ENCODE data around the gene MRPS5. TPM values are rescaled to one million over a fixed set of nuclear protein-coding genes. Genes with fewer than 3 reads are reported as not detected.

Gene MRPS5
- total RNA-seq, 2 donors from 2014 or later, result 57.9 to 59.0 TPM

DNA sequence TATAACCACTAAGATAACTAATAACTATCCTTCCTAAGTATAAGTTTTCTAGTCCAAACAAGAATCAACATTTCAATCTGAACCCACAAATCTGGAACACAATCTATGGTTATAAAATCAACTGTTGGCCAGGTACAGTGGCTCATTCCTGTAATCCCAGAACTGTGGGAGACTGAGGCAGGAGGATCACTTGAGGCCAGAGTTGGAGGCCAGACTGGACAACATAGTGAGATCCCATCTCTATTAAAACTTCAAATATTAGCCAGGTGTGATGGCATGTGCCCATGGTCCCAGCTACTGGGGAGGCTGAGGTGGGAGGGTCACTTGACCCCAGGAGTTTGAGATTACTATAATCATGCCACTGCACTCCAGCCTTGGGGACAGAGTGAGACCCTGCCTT, 11.2 kb downstream of the MRPS5 start:
- Mint-ChIP-seq H3K4me3 (no peak overlapping the region), H3K4me1 (no peaks in the 10 kb centered on the region), H3K27ac (no peak overlapping the region), H3K36me3 (ENCODE audit: low read depth) (peaks cover 75% of the 10 kb centered on the region), H3K27me3 (ENCODE audit: insufficient read depth) (no peaks in the 10 kb centered on the region), H3K9me3 (no peaks in the 10 kb centered on the region)
- Histone ChIP-seq H3K9ac (ENCODE audit: extremely low read depth, low read length, poor library complexity, severe bottlenecking) (no peak overlapping the region), H3K4me1 (ENCODE audit: control insufficient read depth, insufficient read depth, low read length) (no peaks in the 10 kb centered on the region), H3K27ac (ENCODE audit: low read depth, low read length) (no peak overlapping the region), H3K9me3 (ENCODE audit: control insufficient read depth, low read length) (no peaks in the 10 kb centered on the region), H3K27me3 (ENCODE audit: control insufficient read depth, insufficient read depth, low read length, poor library complexity, severe bottlenecking) (no peaks in the 10 kb centered on the region), H3K36me3 (ENCODE audit: control insufficient read depth, insufficient read depth, low read length) (peaks cover 79% of the 10 kb centered on the region), H3K4me3 (ENCODE audit: low read length) (no peak overlapping the region)
- TF ChIP-seq, protein P1, sequence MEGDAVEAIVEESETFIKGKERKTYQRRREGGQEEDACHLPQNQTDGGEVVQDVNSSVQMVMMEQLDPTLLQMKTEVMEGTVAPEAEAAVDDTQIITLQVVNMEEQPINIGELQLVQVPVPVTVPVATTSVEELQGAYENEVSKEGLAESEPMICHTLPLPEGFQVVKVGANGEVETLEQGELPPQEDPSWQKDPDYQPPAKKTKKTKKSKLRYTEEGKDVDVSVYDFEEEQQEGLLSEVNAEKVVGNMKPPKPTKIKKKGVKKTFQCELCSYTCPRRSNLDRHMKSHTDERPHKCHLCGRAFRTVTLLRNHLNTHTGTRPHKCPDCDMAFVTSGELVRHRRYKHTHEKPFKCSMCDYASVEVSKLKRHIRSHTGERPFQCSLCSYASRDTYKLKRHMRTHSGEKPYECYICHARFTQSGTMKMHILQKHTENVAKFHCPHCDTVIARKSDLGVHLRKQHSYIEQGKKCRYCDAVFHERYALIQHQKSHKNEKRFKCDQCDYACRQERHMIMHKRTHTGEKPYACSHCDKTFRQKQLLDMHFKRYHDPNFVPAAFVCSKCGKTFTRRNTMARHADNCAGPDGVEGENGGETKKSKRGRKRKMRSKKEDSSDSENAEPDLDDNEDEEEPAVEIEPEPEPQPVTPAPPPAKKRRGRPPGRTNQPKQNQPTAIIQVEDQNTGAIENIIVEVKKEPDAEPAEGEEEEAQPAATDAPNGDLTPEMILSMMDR (conservative IDR thresholded peaks at IDR 0.05), result no peak
- DNase-seq, result no peak

DNA sequence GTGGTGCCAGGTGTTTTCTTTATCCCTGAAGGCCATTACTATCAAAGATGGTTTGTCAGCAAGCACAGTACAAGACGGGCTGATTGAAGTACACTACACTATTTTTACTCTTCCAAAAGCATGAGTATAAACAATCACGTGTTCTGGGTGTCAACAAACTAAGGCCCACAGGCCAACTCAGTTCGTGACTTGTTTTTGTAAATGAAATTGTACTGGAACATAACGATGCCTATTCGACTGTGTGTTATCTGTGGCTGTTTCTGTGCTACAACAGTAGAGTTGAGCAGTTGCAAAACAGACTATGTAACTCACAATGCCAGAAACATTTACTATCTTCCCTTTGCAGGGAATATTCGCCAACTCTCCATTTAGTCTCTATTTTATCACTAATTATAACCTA, 12.3 kb downstream of the MRPS5 start:
- no peaks in the 10 kb centered on the region for H3K4me1 ChIP-seq (ENCODE audit: control insufficient read depth, insufficient read depth, low read length)
- TF ChIP-seq, protein P1 (conservative IDR thresholded peaks at IDR 0.05), result no peak
- H3K4me1 Mint-ChIP-seq, result no peaks in the 10 kb centered on the region
- H3K27ac Mint-ChIP-seq, result no peak overlapping the region
- H3K9me3 Mint-ChIP-seq, result no peaks in the 10 kb centered on the region
- peaks cover 79% of the 10 kb centered on the region for H3K36me3 ChIP-seq (ENCODE audit: control insufficient read depth, insufficient read depth, low read length)
- H3K4me3 Mint-ChIP-seq, result no peak overlapping the region
- H3K27ac ChIP-seq (ENCODE audit: low read depth, low read length), result no peak overlapping the region
- H3K27me3 Mint-ChIP-seq (ENCODE audit: insufficient read depth), result no peaks in the 10 kb centered on the region
- peaks cover 73% of the 10 kb centered on the region for H3K36me3 Mint-ChIP-seq (ENCODE audit: low read depth)
- no peaks in the 10 kb centered on the region for H3K9me3 ChIP-seq (ENCODE audit: control insufficient read depth, low read length)
- H3K9ac ChIP-seq (ENCODE audit: extremely low read depth, low read length, poor library complexity, severe bottlenecking), result no peak overlapping the region
- DNase-seq, result no peak
- H3K4me3 ChIP-seq (ENCODE audit: low read length), result no peak overlapping the region
- 88% methylated on average over 6 of the region's 6 CpGs; no CpG with 5 or more reads in 1 of the 2 experiments for WGBS, 2 experiments (ENCODE audit: insufficient coverage in 1 of 2, insufficient read length in 1 of 2)
- no peaks in the 10 kb centered on the region for H3K27me3 ChIP-seq (ENCODE audit: control insufficient read depth, insufficient read depth, low read length, poor library complexity, severe bottlenecking)

DNA sequence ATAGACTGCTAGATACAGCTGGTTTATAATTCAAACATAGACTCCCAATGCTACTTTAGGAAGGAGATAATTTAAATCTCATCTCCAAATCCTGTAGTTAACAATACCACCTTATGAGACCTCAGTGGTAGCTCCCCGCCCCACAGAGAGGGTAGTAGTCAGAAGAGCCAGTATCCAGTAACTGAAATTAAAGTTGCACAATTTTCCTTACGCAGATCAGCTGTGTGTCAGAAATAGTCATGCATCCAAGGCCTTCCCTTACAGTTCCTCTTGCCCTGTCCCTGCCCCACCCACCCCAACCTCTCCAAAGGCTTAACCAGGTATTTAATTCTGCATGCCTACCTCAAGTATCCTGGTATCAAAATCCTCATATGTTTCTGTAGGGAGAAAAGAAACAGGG, 15.5 kb downstream of the MRPS5 start:
- TF ChIP-seq, protein P1 (conservative IDR thresholded peaks at IDR 0.05), result no peak
- peaks cover 80% of the 10 kb centered on the region for H3K36me3 Mint-ChIP-seq (ENCODE audit: low read depth)
- no peaks in the 10 kb centered on the region for H3K4me1 Mint-ChIP-seq
- WGBS, 2 experiments (ENCODE audit: insufficient coverage in 1 of 2, insufficient read length in 1 of 2), result 100% methylated on average over 1 to 2 of the region's 2 CpGs
- H3K4me3 ChIP-seq (ENCODE audit: low read length), result no peak overlapping the region
- H3K36me3 ChIP-seq (ENCODE audit: control insufficient read depth, insufficient read depth, low read length), result peaks cover 86% of the 10 kb centered on the region
- H3K27ac Mint-ChIP-seq, result no peak overlapping the region
- H3K4me3 Mint-ChIP-seq, result no peak overlapping the region
- H3K9ac ChIP-seq (ENCODE audit: extremely low read depth, low read length, poor library complexity, severe bottlenecking), result no peak overlapping the region
- H3K9me3 ChIP-seq (ENCODE audit: control insufficient read depth, low read length), result no peaks in the 10 kb centered on the region
- no peaks in the 10 kb centered on the region for H3K4me1 ChIP-seq (ENCODE audit: control insufficient read depth, insufficient read depth, low read length)
- H3K27me3 Mint-ChIP-seq (ENCODE audit: insufficient read depth), result no peaks in the 10 kb centered on the region
- no peaks in the 10 kb centered on the region for H3K27me3 ChIP-seq (ENCODE audit: control insufficient read depth, insufficient read depth, low read length, poor library complexity, severe bottlenecking)
- no peaks in the 10 kb centered on the region for H3K9me3 Mint-ChIP-seq
- no peak for DNase-seq
- no peak overlapping the region for H3K27ac ChIP-seq (ENCODE audit: low read depth, low read length)

Measured in endodermal cell (in vitro differentiated cells).